NCI-H82 treated with DMSO at 0.1 percent for 48 hours (cell line): ENCODE results near the gene MRGPRX4.
"Not testable (repeated sequence)": the region's sequence is repeated elsewhere in the genome, so short reads cannot be mapped to it uniquely, and the experiment has no call there.

Experiments
- DNase-seq: peaks from one replicate; lab custom pipeline; 2025; ENCODE audit not compliant: unreplicated experiment; lab: John Stamatoyannopoulos, UW

The MRGPRX4 gene

GRCh38 chr11:18172666-18173065, at the start of gene MRGPRX4:
TSS of gene MRGPRX4 (plus strand) at chr11:18172837. CDS start at chr11:18173257, 420 bp downstream.
- DNase-seq = no peak

DNA sequence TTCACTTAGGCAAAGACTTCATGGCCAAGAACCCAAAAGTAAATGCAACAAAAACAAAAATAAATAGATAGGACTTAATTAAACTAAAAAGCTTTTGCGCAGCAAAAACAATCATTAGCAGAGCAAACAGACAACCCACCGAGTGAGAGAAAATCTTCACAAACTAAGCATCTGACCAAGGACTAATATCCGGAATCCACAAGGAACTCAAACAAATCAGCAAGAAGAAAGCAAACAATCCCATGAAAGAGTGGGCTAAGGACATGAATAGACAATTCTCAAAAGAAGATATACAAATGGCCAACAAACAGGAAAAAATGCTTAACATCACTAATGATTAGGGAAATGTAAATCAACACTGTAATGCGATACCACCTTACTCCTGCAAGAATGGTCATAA, 41.5 kb upstream of the MRGPRX4 start:
- DNase-seq = not testable (repeated sequence)

DNA sequence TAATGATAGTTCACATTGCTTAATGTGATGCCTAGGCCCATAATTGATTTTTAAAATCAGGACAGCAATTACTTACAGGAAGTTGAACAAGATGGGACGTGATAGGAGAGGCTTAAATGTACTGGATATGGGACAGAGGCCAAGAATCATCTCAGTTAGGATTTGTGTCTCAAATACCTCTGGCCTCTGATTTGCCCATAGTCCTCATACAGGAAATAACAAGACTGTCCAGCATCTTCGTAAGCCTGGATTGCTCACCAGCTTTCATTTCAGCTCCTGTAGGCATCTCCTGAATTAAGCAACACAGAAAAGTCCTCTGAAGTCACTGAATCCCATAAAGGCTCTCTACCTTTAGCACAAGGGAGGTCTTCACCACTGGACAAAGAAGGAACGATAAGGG, 40.3 kb upstream of the MRGPRX4 start, which contains the start of gene MRGPRX3:
Gene MRGPRX3, plus strand, starts transcription at position 231 of the 400 bp plus-strand sequence. CDS start 4,632 bp downstream, outside the sequence.
- DNase-seq = no peak

DNA sequence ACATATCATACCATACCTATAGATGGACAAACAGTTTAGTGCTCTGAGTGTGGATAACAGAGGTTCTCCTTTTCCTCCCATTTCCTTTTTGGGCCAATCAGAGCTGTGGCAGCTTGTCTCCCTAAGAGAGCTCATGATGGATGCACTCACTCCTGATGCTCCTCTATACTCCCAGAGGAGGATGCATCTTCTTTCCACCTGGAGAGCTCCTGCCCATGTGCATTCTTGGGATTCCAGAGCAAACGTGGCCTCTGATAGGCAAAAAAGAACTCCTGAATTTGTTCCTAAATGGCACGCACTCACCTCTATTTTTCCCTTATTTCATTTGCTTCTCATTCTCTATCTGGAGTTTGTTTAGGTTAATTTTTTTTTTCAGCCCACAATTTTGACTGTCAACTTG, 37.3 kb upstream of the MRGPRX4 start:
- DNase-seq = no peak

GRCh38 chr11:18137186-18137800, 35.3 kb upstream of the MRGPRX4 start:
- no peak for DNase-seq

DNA sequence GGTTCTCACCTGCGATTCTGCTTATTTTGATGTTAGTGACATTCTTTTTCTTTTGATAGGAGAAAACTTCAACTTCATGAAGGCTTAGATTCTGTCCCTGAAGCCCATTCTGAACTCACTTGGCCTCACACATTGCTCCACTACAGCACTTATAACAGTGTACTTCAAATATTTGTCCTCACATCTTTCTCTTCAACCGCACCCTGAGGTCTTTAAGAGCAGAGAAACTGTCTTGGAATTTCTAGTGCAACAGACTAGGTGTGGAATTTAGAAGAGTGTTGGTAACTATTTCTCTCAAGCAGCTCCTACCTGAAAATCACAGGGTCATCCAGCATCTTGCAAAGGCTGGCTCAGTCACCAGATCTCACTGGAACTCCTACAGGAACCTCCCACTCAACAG, 32.5 kb upstream of the MRGPRX4 start:
- DNase-seq = no peak

DNA sequence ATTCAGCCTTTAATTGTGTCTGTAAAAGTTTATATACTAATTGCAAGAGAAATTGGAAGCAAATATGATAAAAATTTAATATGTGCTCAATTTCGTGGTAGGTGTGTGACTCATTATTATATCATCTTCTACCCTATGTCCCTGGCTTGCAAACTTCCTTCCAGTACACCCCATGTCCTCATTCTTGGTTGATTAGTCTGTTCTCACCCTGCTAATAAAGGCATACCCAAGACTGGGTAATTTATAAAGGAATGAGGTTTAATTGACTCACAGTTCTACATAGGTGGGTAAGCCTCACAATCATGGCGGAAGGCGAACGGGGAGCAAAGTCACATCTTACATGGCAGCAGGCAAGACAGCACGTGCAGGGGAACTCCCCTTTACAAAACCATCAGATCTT, 28.4 kb upstream of the MRGPRX4 start:
- DNase-seq = no peak

- DNase-seq = no peak
Observed at GRCh38 chr11:18145025-18145424, 27.6 kb upstream of the MRGPRX4 start.

DNA sequence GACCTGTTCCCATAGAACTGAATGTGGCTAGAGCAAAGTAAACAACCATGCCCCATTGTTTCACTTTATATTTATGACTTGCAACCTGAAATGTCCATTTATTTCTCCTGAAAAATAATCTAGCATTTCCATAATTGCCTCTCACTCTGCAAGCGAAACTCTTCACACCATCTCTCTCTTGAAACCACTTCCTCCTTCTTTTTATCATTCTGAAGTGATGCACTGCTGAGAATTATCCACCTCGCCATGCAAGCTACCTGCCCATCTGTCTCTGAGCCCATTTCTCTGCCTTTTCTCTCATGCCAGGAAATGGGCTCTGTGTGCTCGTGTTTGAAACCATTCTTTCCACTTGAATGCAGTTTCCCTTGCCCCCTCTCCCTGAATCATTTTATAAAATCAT, 26.8 kb upstream of the MRGPRX4 start:
- DNase-seq = no peak

DNA sequence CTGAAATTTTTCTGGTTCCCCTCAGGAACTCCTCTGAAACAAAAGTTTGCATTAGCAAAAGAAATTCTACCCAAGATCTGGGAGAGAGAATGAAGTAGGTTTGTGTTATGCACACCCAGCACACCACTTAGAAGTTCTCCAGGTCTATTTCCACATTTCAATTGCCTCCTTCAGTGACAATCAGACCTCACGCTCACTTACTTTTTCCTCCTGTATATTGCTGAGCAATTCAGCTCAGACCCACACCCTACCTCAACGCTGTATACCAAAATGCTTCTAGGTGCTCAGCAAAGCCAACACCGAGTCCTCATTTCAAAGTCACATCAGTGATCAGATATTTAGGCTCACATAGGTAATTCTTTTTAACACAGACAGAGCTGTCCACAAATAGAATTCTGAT, 21.1 kb upstream of the MRGPRX4 start:
- DNase-seq = no peak

DNA sequence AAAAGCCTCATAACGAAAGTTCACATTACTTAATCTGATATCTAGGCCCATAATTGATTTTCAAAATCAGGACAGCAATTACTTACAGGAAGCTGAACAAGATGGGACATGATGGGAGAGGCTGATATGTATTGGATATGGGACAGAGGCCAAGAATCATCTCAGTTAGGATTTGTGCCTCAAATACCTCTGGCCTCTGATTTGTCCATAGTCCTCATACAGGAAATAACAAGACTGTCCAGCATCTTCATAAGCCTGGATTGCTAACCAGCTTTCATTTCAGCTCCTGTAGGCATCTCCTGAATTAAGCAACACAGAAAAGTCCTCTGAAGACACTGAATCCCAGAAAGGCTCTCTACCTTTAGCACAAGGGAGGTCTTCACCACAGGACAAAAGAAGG, 4.3 kb upstream of the MRGPRX4 start:
- no peak for DNase-seq

DNA sequence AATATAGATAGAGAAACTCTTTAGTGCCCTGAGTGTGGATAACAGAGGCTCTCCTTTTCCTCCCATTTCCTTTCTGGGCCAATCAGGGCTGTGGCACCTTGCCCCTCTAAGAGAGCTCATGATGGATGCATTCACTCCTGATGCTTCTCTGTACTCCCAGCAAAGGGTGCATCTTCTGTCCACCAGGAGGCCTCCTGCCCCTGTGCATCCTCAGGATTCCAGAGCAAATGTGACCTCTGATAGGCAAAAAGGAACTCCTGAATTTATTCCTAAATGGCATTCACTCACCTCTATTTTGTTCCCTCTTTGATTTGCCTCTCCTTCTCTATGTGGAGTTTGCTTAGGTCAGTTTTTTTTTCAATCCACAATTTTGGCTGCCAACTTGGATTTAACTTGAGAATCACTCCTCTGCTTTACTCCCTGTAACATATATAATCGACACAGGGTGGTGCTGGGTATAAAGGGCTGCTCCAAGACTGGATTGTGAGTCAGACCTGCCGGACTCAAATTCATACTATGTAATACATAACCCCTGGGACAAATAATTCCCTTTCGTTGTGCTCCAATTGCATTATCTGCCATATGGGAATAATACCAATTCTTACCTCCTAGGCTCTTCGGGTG, 1.1 kb upstream of the MRGPRX4 start:
- peak; percentile 0 for DNase-seq

GRCh38 chr11:18173225-18173866, 709 bp downstream of the MRGPRX4 start:
- no peak for DNase-seq

- DNase-seq = no peak
Observed at GRCh38 chr11:18188796-18189195, 16.2 kb downstream of the MRGPRX4 start.

- not testable (repeated sequence) for DNase-seq
Observed at GRCh38 chr11:18189476-18190245, 17.0 kb downstream of the MRGPRX4 start.

- DNase-seq = no peak
Observed at GRCh38 chr11:18191376-18191775, 18.7 kb downstream of the MRGPRX4 start.

GRCh38 chr11:18193010-18193409, 20.4 kb downstream of the MRGPRX4 start:
- no peak for DNase-seq

GRCh38 chr11:18196532-18196931, 23.9 kb downstream of the MRGPRX4 start:
- DNase-seq = no peak

- not testable (repeated sequence) for DNase-seq
Observed at GRCh38 chr11:18197738-18198137, 25.1 kb downstream of the MRGPRX4 start.

- peak; percentile 0 for DNase-seq
Observed at GRCh38 chr11:18203723-18204122, 31.1 kb downstream of the MRGPRX4 start.

DNA sequence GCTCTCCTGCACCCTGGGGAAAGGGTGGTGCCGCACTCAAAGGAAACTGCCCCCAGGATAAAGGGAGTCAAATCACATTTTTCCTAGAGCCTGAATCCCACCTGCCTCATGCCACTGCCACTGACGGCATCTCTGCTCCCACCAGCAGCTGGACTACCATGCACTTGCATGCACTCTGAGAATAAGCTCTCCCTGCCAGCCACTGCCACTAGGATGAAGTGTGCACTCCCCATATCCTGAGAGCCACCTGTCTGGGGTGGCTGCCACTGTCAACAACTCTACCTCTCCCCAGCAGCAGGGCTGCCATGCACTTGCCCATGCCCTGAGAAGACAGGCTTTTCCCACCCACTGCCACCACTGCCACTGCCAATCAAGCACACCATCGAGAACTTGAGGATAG, 31.6 kb downstream of the MRGPRX4 start:
- no peak for DNase-seq

DNA sequence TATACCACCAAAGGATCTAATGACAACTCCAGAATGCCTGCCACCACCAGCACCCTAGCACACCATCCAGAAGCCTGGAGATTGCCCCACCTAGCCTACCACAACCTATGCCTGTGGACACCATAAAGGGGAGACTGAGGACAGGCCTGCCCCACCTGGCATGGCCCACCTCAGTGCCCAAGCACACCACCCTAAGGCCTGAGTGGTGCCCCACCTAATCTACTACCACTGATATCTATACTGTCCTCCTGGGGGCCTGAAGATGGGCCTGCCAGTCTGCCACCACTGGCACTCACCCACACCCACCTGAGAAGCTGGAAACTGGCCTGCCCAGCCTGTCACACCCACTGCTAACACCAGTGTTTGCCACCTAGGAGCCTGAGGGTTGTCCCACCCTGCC, 32.1 kb downstream of the MRGPRX4 start:
- no peak for DNase-seq
